Esophagus mucosa (tissue), 1 donor: ENCODE results near the gene PPM1H. TPM values are rescaled to one million over a fixed set of nuclear protein-coding genes. Genes with fewer than 3 reads are reported as not detected.
"Not testable (repeated sequence)": the region's sequence is repeated elsewhere in the genome, so short reads cannot be mapped to it uniquely, and the experiment has no call there.

Source experiments
- ATAC-seq: fragments of 200-7000 bp; cut with Tn5 transposase; one replicate; pipeline ENCODE4 v1.9.1; 2020
- total RNA-seq: library from RNA; stranded (reverse); gene quantifications from one replicate; pipeline ENCODE4 v1.2.4, GENCODE V29; 2023
- donor health status: DM: yes; HTN: yes; CAD: no.

Gene PPM1H
- total RNA-seq, result 0.56 TPM

DNA sequence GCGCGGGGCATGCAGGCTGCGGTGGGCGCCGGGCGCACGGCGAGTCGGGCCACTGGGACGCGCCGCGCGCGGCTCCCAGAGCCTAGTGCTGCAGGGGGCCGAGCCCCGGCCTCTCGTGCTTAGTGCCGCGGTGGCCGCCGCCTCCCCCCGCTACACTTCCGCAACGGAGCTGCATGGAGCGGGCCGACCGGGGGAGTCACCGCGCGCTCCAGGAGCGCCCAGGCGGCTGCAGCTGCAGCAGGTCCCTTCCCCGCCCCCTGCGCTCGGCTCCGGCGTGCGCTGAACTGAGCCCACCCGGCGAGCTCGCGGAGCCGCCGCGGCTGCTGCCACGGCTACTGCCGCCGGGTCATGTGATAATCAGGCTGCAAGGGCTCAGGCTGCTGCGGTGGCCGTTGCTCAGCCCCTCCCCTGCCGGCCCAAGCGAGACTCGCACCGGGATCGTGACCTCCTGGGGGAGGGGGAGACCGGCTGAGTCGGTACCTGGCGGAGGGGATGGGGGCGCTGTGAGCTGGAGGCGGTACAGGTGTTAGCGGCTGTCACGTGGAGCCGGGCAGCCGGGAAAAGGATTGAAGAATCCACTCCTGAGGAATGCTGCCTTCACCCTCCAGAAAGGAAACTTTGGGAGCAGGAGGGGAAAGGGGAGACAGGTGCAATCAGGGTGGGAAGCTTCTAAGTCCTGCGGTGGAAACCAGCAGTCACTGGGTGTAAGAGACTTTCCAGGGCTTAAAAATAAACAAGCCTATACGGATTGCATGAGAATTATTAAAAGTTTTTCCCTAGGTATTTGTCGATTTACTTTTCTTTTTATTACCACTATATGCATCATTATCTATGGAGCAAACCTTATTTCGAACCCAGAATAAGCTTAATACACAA is at the start of gene PPM1H:
TSS of gene PPM1H (minus strand) at position 352 of the 876 bp plus-strand sequence. CDS start 414 bp downstream, outside the sequence.
- ATAC-seq, result peak; percentile 70

GRCh38 chr12:62983594-62983993 is 48.6 kb upstream of the PPM1H start:
- ATAC-seq, result no peak

DNA sequence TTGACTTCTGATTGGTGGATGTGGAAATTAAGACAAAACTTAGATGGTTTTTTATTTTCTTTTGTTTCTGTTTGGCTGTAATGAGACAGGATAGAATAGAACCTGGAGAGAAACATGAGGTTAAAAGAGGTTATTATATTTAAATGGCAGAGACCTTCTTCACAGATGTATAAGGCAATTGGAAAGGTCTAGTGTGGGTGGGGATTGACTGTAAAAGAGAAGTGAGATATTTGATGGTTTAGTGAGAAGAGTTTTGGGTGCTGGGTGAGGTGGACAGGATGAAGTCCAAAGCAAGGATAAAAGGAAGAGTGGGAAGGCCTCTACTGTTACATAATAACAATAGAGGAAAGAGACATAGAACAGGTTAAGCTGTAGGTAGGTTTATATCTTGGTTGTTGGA is 43.8 kb upstream of the PPM1H start:
- no peak for ATAC-seq

DNA sequence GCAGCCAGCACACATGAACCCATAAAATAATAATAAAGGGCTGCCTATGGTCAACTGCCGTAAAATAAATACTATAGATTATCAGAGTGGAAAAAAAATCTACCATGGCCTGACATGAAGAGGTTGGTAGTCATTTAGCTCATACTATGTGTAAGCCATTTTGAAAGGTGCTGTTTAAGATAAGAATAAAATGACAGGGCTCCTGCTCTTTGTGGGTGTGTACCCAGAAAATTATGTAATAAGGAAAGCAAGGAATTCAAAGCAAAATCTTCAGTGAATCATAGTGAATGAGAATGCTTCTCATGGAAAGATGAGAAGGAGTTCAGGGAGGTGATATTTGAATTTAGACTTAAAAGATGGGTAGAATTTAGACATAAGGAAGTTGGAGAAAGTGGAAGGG is 42.9 kb upstream of the PPM1H start:
- ATAC-seq, result no peak

- no peak for ATAC-seq
These were observed 42.5 kb upstream of the PPM1H start for GRCh38 chr12:62977418-62977817.

- no peak for ATAC-seq
These were observed 41.2 kb upstream of the PPM1H start for GRCh38 chr12:62976110-62976662.

GRCh38 chr12:62971769-62972525 is 37.0 kb upstream of the PPM1H start:
- no peak for ATAC-seq

GRCh38 chr12:62969695-62970094 is 34.7 kb upstream of the PPM1H start:
- no peak for ATAC-seq

DNA sequence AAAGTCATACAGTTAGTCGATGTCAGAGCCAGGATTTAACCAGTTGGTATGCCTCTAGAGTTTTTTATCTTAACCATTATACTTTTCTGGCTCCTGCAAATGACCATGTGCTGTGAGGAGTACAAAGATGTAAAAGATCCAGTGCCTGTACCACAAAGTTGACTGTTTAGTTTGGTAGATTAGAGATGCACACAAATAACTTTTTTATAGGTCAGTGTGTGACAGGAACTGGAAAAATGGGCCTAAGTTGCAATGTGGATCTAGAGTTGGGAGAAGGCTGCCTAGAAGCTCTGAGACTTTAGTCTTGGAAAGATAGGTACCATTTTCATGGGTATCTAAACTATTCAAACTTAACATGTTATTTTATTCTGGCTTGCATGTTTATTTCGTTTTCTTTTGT is 32.8 kb upstream of the PPM1H start:
- no peak for ATAC-seq

DNA sequence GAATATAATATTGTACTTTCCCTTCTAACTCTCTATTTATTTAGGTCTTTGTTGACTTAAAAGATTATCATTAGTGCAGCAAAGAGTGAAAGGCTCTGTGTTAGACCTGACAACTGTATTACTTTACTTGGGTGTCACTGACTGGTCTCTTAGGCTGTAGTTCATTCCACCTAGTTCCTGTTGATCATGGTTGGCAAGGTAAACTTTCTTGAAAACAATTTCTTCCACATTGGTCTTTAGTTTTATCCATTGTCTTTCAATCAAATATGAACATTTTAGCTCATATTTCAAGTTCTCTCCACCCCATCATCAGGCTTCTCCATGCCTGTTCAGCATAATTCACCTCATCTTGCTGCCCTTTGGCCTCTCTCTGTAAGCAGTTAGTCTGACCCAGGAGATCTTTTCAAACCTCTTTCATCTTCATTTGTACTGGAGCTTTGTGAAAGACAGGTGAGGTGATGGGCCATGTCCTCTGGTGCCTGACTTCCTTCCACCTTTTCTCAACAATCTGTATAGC is 32.1 kb upstream of the PPM1H start:
- no peak for ATAC-seq

DNA sequence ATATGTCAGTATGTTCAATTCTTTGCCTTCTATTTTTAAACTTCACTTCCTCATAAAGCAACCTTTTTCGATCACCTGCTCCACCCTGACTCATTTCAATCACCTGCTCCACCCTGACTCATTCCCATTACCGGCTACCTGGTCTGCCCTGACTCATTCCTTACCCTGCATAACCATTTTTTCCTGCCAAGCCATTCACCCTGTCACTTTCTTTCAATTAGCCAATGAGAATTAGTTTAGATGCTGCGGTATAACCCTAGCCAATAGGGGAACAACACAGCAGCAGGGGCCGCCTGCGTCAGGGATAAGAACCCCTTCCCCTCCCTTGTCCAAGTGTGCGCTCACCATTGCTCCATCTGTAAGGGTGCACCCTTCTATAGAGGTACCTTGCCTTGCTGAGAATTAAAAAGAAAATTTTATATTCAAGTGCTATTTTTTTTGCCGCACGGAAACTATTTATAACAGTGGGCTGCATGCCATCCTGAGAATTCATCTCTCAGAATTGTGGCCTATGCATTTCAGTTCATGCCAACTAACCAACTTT is 31.6 kb upstream of the PPM1H start:
- ATAC-seq, result peak; percentile 84

- not testable (repeated sequence) for ATAC-seq
These were observed 30.8 kb upstream of the PPM1H start for GRCh38 chr12:62965700-62966099.

GRCh38 chr12:62965242-62965641 is 30.3 kb upstream of the PPM1H start:
- not testable (repeated sequence) for ATAC-seq

DNA sequence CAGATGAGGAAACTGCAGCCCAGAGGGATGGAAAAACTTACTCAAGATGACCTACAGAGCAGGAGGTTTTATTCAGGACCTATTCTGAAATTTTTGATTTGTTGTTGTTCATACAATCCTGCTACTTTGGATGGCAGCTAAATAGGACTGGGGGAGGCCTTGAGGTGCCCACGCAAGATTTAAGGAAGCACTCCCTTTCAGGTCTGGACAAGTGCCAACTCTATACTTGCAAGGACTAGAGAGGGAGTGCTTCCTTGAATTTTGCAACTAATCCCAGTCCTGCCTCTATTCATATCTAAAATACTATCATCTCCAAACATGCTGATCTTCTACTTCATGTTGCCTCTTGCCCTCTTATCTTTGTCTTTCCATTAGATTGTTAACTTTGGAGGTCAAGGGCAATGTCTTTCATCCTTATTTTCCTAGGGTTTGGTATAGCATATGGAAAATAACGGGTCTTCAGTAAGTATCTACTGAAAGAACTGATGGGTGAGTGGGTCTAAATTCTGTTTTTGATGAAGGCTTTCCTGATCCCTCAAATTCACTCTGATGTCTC is 28.6 kb upstream of the PPM1H start:
- no peak for ATAC-seq

GRCh38 chr12:62960324-62960723 is 25.4 kb upstream of the PPM1H start:
- ATAC-seq, result no peak

GRCh38 chr12:62959745-62960144 is 24.8 kb upstream of the PPM1H start:
- no peak for ATAC-seq

GRCh38 chr12:62957233-62957953 is 22.4 kb upstream of the PPM1H start:
- ATAC-seq, result no peak

GRCh38 chr12:62955678-62956077 is 20.7 kb upstream of the PPM1H start:
- ATAC-seq, result no peak

GRCh38 chr12:62950317-62950716 is 15.4 kb upstream of the PPM1H start:
- no peak for ATAC-seq

DNA sequence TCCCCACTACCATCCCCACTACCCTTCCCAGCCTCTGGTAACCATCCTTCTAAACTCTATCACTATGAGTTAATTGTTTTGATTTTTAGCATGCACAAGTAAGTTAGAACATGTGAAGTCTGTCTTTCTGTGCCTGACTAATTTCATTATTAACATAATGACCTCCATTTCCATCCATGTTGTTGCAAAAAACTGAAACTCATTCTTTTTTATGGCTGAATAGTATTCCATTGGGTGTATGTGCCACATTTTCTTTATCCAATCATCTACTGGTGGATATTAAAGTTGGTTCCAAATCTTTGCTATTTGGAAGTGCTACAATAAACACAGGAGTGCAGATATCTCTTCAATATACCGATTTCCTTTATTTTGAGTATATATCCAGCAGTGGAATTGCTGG is 13.2 kb upstream of the PPM1H start:
- no peak for ATAC-seq

DNA sequence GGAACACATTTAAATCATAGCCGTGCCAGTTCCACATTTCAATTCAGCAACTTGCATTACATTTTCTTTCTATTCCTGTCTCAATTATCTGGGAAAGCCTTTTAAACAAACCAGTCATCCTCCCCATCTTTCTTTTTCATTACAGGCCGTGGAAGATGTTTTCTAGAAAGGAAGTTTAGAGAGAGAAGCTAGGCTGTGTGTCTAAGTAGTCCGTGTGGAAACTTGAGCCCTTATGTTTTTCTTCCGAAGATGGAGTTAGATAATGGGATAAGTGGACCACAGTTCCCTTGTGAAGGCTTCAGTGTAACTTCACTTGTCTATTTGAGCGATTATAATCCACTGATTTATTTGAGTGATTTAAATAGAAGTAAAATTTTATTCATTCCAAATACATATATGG is 12.4 kb upstream of the PPM1H start:
- no peak for ATAC-seq
